ENCODE results near the gene TNFRSF18. TPM values are rescaled to one million over a fixed set of nuclear protein-coding genes. Genes with fewer than 3 reads are reported as not detected.
"Not testable (repeated sequence)": the region's sequence is repeated elsewhere in the genome, so short reads cannot be mapped to it uniquely, and the experiment has no call there.

Gene TNFRSF18
- total RNA-seq, 1 donor from 2014 or later = not detected

DNA sequence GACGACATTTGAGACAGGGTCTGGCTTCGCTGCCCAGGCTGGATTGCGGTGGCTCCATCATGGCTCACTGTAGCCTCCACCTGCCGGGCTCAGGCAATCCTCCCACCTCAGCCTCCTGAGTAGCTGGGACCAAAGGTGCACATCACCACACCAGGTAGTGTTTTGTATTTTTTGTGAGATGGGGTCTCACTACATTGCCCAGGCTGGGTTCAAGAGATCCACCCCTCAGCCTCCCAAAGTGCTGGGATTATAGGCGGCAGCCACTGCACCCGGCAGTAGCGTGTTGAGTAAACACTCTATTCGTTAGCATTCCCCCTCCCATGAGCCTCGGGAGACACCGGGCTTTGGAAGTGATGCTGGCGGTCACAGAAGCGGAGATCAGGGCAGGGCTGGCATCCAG lies 46.9 kb upstream of the TNFRSF18 start:
- TF ChIP-seq, protein P1, sequence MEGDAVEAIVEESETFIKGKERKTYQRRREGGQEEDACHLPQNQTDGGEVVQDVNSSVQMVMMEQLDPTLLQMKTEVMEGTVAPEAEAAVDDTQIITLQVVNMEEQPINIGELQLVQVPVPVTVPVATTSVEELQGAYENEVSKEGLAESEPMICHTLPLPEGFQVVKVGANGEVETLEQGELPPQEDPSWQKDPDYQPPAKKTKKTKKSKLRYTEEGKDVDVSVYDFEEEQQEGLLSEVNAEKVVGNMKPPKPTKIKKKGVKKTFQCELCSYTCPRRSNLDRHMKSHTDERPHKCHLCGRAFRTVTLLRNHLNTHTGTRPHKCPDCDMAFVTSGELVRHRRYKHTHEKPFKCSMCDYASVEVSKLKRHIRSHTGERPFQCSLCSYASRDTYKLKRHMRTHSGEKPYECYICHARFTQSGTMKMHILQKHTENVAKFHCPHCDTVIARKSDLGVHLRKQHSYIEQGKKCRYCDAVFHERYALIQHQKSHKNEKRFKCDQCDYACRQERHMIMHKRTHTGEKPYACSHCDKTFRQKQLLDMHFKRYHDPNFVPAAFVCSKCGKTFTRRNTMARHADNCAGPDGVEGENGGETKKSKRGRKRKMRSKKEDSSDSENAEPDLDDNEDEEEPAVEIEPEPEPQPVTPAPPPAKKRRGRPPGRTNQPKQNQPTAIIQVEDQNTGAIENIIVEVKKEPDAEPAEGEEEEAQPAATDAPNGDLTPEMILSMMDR (IDR thresholded peaks at IDR 0.05; ENCODE audit: borderline replicate concordance) = no peak
- Histone ChIP-seq H3K4me1 (peaks cover 8% of the 10 kb centered on the region), H3K27ac (replicated peaks) (no peak overlapping the region), H3K36me3 (peaks cover 47% of the 10 kb centered on the region), H3K4me3 (no peak overlapping the region), H3K27me3 (ENCODE audit: low read depth) (no peaks in the 10 kb centered on the region), H3K9me3 (replicated peaks) (no peaks in the 10 kb centered on the region)
- intact Hi-C loops (cut with micrococcal nuclease) = no loop called here
- DNase-seq = no peak

DNA sequence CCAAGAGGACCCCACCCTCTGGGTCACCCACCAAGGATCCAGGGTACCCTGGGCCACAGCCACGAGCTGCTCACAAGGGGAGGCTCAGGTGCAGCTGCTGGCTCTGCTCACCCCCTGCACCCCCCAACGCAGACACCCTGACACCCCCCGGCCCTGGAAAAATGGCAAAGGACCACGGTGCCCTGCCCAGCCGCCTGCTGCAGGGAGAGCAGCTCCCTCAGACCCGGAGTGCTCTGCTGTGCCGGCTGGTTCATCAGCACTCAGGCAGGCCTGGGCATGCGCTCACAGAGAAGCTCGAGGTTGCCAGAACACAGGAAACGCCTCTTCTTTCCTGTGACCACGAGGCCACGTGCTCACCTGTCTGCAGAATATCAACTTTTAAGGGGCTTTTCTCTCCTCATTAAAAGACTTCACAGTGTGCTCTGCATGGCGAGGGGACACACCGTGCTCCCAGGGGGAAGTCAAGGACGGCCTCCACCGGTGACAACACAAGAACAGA lies 44.4 kb upstream of the TNFRSF18 start:
- peaks cover 20% of the 10 kb centered on the region for H3K27me3 ChIP-seq (ENCODE audit: low read depth)
- no peak for DNase-seq
- H3K4me1 ChIP-seq = peaks cover 12% of the 10 kb centered on the region
- no peaks in the 10 kb centered on the region for H3K9me3 ChIP-seq (replicated peaks)
- H3K36me3 ChIP-seq = peaks cover 35% of the 10 kb centered on the region
- intact Hi-C loops (cut with micrococcal nuclease) = no loop called here
- H3K27ac ChIP-seq (replicated peaks) = no peak overlapping the region
- no peak overlapping the region for H3K4me3 ChIP-seq
- TF ChIP-seq, protein P1 (IDR thresholded peaks at IDR 0.05; ENCODE audit: borderline replicate concordance) = no peak

DNA sequence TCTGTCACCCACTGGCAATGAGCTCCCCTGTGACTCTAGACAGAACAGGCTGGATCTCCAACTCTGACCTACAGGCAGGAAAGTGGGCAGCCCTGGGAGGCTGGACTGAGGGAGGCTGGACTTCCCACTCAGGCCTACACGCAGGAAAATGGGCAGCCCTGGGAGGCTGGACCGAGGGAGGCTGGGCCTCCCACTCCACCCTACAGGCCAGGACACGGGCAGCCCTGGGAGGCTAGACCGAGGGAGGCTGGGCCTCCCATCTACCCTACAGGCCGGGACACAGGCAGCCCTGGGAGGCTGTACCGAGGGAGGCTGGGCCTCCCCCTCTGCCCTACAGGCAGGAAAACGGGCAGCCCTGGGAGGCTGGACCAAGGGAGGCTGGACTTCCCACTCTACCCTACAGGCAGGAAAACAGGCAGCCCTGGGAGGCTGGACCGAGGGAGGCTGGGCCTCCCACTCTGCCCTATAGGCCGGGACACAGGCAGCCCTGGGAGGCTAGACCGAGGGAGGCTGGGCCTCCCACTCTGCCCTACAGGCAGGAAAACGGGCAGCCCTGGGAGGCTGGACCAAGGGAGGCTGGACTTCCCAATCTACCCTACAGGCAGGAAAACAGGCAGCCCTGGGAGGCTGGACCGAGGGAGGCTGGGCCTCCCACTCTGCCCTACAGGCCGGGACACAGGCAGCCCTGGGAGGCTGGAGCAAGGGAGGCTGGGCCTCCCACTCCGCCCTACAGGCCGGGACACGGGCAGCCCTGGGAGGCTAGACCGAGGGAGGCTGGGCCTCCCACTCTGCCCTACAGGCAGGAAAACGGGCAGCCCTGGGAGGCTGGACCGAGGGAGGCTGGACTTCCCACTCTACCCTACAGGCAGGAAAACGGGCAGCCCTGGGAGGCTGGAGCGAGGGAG lies 41.9 kb upstream of the TNFRSF18 start:
- H3K4me3 ChIP-seq; intact Hi-C loops (cut with micrococcal nuclease); H3K9me3 ChIP-seq (replicated peaks): not testable (repeated sequence)

DNA sequence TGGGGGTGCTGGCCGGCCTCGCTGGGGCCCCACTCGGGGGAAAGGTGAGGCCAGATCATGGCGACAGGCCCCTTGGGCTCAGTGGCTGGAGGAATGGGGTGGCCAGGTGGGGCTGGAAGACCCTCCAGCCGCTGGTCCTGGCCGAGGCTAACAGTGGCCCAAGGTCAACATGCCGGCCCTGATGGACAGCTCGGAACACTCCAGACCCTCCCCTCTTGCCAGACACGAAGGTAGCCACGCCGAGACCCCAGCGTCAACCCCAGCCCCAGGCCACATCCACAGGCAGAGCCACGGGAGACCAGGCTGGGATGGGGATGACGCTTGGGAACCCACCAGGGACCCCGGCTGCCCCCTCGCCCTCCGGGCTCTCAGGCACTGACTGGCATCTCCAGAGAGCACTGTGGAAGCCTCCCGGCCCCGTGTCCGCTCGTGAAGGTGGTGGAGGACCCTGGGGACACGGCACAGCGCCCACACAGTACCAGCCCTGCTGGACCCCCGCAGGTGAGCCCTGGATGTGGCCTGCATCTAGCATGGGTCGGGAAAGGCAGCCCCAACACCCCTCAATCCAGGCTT lies 41.0 kb upstream of the TNFRSF18 start:
- H3K27ac ChIP-seq (replicated peaks) = no peak overlapping the region
- peaks cover 13% of the 10 kb centered on the region for H3K4me1 ChIP-seq
- H3K4me3 ChIP-seq = no peak overlapping the region
- DNase-seq = no peak
- TF ChIP-seq, protein P1 (IDR thresholded peaks at IDR 0.05; ENCODE audit: borderline replicate concordance) = no peak
- intact Hi-C loops (cut with micrococcal nuclease) = no loop called here
- peaks cover 46% of the 10 kb centered on the region for H3K27me3 ChIP-seq (ENCODE audit: low read depth)
- no peaks in the 10 kb centered on the region for H3K9me3 ChIP-seq (replicated peaks)
- peaks cover under 1% of the 10 kb centered on the region for H3K36me3 ChIP-seq

More for the DNA sequence above, 41.9 kb upstream of the TNFRSF18 start:
- H3K36me3 ChIP-seq; DNase-seq; H3K27ac ChIP-seq (replicated peaks): not testable (repeated sequence)
- H3K27me3 ChIP-seq (ENCODE audit: low read depth) = peaks cover 41% of the 10 kb centered on the region
- peaks cover 13% of the 10 kb centered on the region for H3K4me1 ChIP-seq

DNA sequence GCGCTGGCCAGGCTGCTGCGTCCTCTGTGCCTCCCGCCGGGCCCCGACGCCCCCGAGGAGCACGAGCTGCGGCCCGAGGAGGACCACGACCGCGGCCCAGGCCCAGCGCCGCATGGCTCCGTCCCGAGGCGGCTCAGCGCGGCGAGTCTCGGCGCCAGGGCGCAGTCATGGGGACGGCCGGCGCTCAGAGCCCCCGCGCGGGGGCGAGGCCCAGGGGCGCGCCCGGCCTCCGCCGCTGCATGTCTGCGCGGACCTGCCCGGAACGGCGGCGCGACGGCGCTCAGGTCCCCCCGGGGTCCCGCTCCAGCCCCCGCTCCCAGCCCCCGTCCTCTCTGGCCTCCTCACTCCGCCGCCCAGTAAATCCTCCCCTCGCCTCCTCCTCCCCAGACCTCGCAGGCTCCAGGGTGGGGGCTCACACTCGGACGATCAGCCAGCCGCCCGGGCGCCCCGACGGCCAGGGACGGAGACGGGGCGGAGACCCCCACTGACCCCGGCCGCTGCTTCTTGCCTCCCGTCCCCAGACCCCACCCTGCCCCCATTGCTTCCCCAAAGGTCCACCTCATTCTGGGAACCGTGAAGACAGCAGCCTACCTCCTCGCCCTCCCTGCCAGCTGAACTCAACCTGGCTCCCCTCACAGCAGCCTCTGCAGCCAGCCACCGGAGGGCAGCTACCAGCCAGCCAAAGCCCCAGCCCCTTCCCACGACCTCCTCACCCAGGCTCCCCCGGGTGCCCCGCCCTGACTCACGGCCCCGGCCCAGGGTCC lies 40.4 kb upstream of the TNFRSF18 start, which contains the start of gene C1QTNF12:
C1QTNF12 (minus strand) TSS at position 146 of the 764 bp plus-strand sequence; CDS start at position 114, 32 bp downstream.
- no peaks in the 10 kb centered on the region for H3K36me3 ChIP-seq
- H3K27ac ChIP-seq (replicated peaks) = no peak within 1 kb of the TSS
- H3K9me3 ChIP-seq (replicated peaks) = no peaks in the 10 kb centered on the region
- peaks cover 52% of the 10 kb centered on the region for H3K27me3 ChIP-seq (ENCODE audit: low read depth)
- TF ChIP-seq, protein P1 (IDR thresholded peaks at IDR 0.05; ENCODE audit: borderline replicate concordance) = no peak
- peak within 1 kb of the TSS; percentile 21 for H3K4me3 ChIP-seq
- intact Hi-C loops (cut with micrococcal nuclease) = no loop called here
- no peak for DNase-seq
- peaks cover 13% of the 10 kb centered on the region for H3K4me1 ChIP-seq

Measured in left ventricle myocardium inferior (tissue), 1 donor.